HG03175 (cell line): ENCODE measurements around the gene USP6NL.

ENCODE experiments used
- ATAC-seq: cut with Tn5 transposase; IDR thresholded peaks from one replicate; pipeline ENCODE4 v1.9.1; 2021; ENCODE audit warnings: mild to moderate bottlenecking, moderate library complexity; ENCODE audit not compliant: unreplicated experiment

The USP6NL gene

GRCh38 chr10:11429439-11430052 lies 181.9 kb downstream of the USP6NL start:
- ATAC-seq, result no peak

GRCh38 chr10:11425676-11426075 lies 185.8 kb downstream of the USP6NL start:
- ATAC-seq, result no peak

GRCh38 chr10:11425296-11425610 lies 186.2 kb downstream of the USP6NL start:
- ATAC-seq, result no peak

- no peak for ATAC-seq
Observed at GRCh38 chr10:11424456-11425295, 186.8 kb downstream of the USP6NL start.

GRCh38 chr10:11416974-11417373 lies 194.5 kb downstream of the USP6NL start:
- ATAC-seq, result no peak

DNA sequence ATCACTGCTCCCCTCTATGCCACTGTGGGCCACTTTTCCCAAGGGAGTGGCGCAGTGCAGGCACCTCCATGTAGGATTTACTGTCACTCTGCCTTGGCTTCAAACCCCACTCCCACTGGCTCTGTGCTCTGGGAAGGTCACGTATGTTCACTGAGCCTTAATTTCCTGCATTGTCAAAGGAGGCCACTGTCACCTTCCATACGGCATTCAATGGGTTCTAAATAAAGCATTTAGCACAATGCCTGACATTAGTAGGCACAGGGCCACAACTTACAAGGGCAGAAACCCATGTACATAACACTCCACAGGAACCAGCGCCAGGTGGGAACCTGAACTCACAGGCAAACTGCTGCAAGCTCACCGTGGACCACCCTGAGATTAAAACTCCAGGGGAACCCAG lies 196.4 kb downstream of the USP6NL start:
- ATAC-seq, result no peak

DNA sequence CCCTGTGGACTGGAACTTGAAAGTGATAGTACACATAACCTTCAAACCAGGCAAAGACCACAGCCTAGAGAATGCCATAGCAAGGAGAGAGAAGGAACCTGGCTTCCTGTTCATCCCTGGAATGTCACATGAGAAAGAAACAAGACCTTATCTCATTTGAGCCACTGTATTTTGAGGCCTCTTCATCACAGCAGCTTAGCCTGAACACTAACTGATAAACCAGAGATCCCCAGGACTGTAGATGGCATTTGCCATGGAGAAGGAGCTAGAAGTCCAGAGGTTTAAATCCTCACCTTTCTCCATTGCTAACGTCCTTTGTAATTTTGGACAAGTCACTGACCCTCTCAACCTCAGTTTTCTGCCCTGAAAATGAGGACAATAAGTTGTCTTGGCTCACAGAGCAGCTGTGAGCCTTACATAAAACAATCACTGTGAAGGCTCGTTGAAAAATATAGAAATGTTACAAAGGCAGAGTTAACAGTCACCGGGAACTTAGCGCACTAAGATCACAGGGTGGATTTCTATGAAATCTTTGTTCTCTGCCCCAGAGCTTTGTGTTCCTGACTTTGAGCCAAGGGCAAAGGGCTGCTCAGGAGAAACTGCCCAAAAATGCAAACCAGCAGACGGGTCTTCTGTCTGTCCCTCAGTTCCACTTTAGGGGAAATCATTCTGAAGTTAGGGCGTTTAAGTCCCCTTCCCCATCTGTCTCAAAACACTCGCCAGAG lies 197.0 kb downstream of the USP6NL start:
- no peak for ATAC-seq

- no peak for ATAC-seq
Observed at GRCh38 chr10:11411926-11412545, 199.4 kb downstream of the USP6NL start.

GRCh38 chr10:11409357-11409756 lies 202.1 kb downstream of the USP6NL start:
- no peak for ATAC-seq

GRCh38 chr10:11407939-11408338 lies 203.5 kb downstream of the USP6NL start:
- ATAC-seq, result no peak

GRCh38 chr10:11406746-11407145 lies 204.7 kb downstream of the USP6NL start:
- no peak for ATAC-seq

GRCh38 chr10:11404901-11405300 lies 206.5 kb downstream of the USP6NL start:
- no peak for ATAC-seq
